Body of pancreas (tissue), 4 donors: ENCODE measurements around the gene USP46.

Experiments used
- POLR2A ChIP-seq, 3 donors: fragments of 450-650 bp; IDR thresholded peaks; one replicate each; pipeline ENCODE4 v1.6.1; 2016; ENCODE audit warnings: antibody characterized with exemption in 3 of 3, mild to moderate bottlenecking in 2 of 3
- TF ChIP-seq, protein P1 (sequence below), 7 experiments: fragments of 450-650 bp in 4 of 7; fragments of 200-600 bp in 3 of 7; sonication (generic) in 3 of 7; IDR thresholded peaks; one replicate each; pipeline ENCODE4 v1.5.1; 2016 to 2019; ENCODE audit warnings: antibody characterized with exemption in 7 of 7

GRCh38 chr4:52685316-52685715, 26.2 kb upstream of the USP46 start:
- TF ChIP-seq, protein P1, sequence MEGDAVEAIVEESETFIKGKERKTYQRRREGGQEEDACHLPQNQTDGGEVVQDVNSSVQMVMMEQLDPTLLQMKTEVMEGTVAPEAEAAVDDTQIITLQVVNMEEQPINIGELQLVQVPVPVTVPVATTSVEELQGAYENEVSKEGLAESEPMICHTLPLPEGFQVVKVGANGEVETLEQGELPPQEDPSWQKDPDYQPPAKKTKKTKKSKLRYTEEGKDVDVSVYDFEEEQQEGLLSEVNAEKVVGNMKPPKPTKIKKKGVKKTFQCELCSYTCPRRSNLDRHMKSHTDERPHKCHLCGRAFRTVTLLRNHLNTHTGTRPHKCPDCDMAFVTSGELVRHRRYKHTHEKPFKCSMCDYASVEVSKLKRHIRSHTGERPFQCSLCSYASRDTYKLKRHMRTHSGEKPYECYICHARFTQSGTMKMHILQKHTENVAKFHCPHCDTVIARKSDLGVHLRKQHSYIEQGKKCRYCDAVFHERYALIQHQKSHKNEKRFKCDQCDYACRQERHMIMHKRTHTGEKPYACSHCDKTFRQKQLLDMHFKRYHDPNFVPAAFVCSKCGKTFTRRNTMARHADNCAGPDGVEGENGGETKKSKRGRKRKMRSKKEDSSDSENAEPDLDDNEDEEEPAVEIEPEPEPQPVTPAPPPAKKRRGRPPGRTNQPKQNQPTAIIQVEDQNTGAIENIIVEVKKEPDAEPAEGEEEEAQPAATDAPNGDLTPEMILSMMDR (IDR thresholded peaks at IDR 0.05) = no peak
- no peak for TF ChIP-seq POLR2A (IDR thresholded peaks at IDR 0.05)
